ENCODE measurements around the gene RGS19.

GRCh38 chr20:64062276-64062595, 17.1 kb downstream of the RGS19 start:
- TF ChIP-seq CTCF (IDR thresholded peaks at IDR 0.05) (no peak), ZFX (IDR thresholded peaks at IDR 0.05; ENCODE audit: borderline replicate concordance) (no peak)
